H1 (cell line): ENCODE results near the gene MAPKAPK2. TPM values are rescaled to one million over a fixed set of nuclear protein-coding genes. Genes with fewer than 3 reads are reported as not detected.

Experiments used
- CTCF ChIA-PET: fragments of 300-600 bp; sonication (Branson Sonifier 250); formaldehyde crosslinking; loops from one replicate; lab custom pipeline; 2021; ENCODE audit not compliant: partially characterized antibody; lab: Charles Lee
- POLR2A ChIA-PET: fragments of 300-600 bp; sonication (Branson Sonifier 250); formaldehyde crosslinking; loops from one replicate; lab custom pipeline; 2021; ENCODE audit warnings: inconsistent platforms; ENCODE audit not compliant: partially characterized antibody; lab: Charles Lee
- DNase-seq, 2 experiments: peaks; one replicate each; pipeline versions ENCODE4 v3.0.0 to v3.0.0-alpha.2; 2010 to 2022; ENCODE audit warnings: low spot score in 2 of 2, low read depth in 1 of 2, mixed read lengths in 1 of 2
- FAIRE-seq: peaks from 2 replicates; lab custom pipeline; 2011; peaks lifted over from hg19 to GRCh38; lab: Jason Lieb, UNC
- H2AFZ ChIP-seq: 2 replicates; pipeline ENCODE4 v1.8.1; 2012; ENCODE audit warnings: low read length, inconsistent platforms
- H2AK5ac ChIP-seq: 2 replicates; pipeline ENCODE4 v1.6.1; 2013; ENCODE audit warnings: low read depth, low read length
- H2BK120ac ChIP-seq: replicated peaks from 2 replicates; pipeline ENCODE3; 2013; ENCODE audit warnings: low read depth, low read length, inconsistent platforms
- H2BK12ac ChIP-seq: 2 replicates; pipeline ENCODE4 v1.6.1; 2013; ENCODE audit warnings: low read depth, low read length
- H2BK15ac ChIP-seq: 2 replicates; pipeline ENCODE4 v1.6.1; 2013; ENCODE audit warnings: low read length
- H2BK20ac ChIP-seq: 2 replicates; pipeline ENCODE4 v1.6.1; 2013; ENCODE audit warnings: low read length
- H2BK5ac ChIP-seq: 2 replicates; pipeline ENCODE4 v1.6.1; 2013; ENCODE audit warnings: low read depth, low read length
- H3K14ac ChIP-seq: 2 replicates; pipeline ENCODE4 v1.6.1; 2013; ENCODE audit warnings: inconsistent platforms; ENCODE audit not compliant: insufficient read length
- H3K18ac ChIP-seq: 2 replicates; pipeline ENCODE4 v1.6.1; 2013; ENCODE audit warnings: low read length; ENCODE audit errors: extremely low read depth
- H3K23ac ChIP-seq: 2 replicates; pipeline ENCODE4 v1.6.1; 2013; ENCODE audit warnings: inconsistent platforms; ENCODE audit not compliant: insufficient read length
- H3K23me2 ChIP-seq: 2 replicates; pipeline ENCODE4 v1.6.1; 2013; ENCODE audit warnings: low read depth, low read length
- H3K27ac ChIP-seq: 2 replicates; pipeline ENCODE4 v1.6.1; 2011; ENCODE audit warnings: low read depth, low read length, inconsistent platforms
- H3K27me3 ChIP-seq, 4 experiments: replicated peaks in 1 of 4; 1 replicate in 1 of 4; 2 replicates in 3 of 4; pipeline versions ENCODE4 v1.6.1 to v1.8.1; 2011 to 2013; ENCODE audit warnings: low read length in 3 of 4, mild to moderate bottlenecking in 3 of 4, inconsistent platforms in 2 of 4, mixed read lengths in 2 of 4, moderate library complexity in 1 of 4; ENCODE audit not compliant: control insufficient read depth in 3 of 4, insufficient read depth in 3 of 4; ENCODE audit errors: extremely low read depth in 1 of 4
- H3K36me3 ChIP-seq, 4 experiments: 2 replicates each; pipeline versions ENCODE4 v1.6.1 to v1.8.1; 2011 to 2013; ENCODE audit warnings: mild to moderate bottlenecking in 4 of 4, low read length in 3 of 4, moderate library complexity in 2 of 4, control low read depth in 1 of 4, inconsistent platforms in 1 of 4; ENCODE audit not compliant: insufficient read depth in 4 of 4, control insufficient read depth in 2 of 4
- H3K4ac ChIP-seq: replicated peaks from 2 replicates; pipeline ENCODE3; 2013; ENCODE audit warnings: low read length, low read depth, mixed read lengths, inconsistent platforms; ENCODE audit not compliant: insufficient read length
- H3K4me1 ChIP-seq, 4 experiments: replicated peaks in 1 of 4; 1 replicate in 1 of 4; 2 replicates in 3 of 4; pipeline versions ENCODE4 v1.6.1 to v1.8.1; 2011 to 2013; ENCODE audit warnings: low read length in 3 of 4, inconsistent platforms in 2 of 4, mixed read lengths in 1 of 4; ENCODE audit not compliant: insufficient read depth in 4 of 4, control insufficient read depth in 3 of 4
- H3K4me2 ChIP-seq, 2 experiments: 2 replicates each; pipeline versions ENCODE4 v1.6.1 to v1.8.1; 2011 to 2013; ENCODE audit warnings: low read depth in 2 of 2, low read length in 2 of 2, control low read depth in 1 of 2, inconsistent platforms in 1 of 2, mild to moderate bottlenecking in 1 of 2; ENCODE audit not compliant: insufficient read depth in 1 of 2
- H3K4me3 ChIP-seq, 4 experiments: fragments of 200-600, 300-600 bp in 1 of 4; sonication (generic), shearing (Covaris generic), sonication (Bioruptor Twin) in 1 of 4; 2 replicates each; pipeline versions ENCODE4 v1.5.1 to v1.8.1; 2011 to 2016; ENCODE audit warnings: low read length in 4 of 4, low read depth in 3 of 4, control low read depth in 2 of 4, inconsistent platforms in 2 of 4, mild to moderate bottlenecking in 2 of 4, mixed read lengths in 1 of 4, moderate library complexity in 1 of 4; ENCODE audit not compliant: insufficient read depth in 2 of 4; ENCODE audit errors: extremely low read depth in 1 of 4
- H3K56ac ChIP-seq: replicated peaks from 2 replicates; pipeline ENCODE3; 2013; ENCODE audit warnings: low read depth, mild to moderate bottlenecking, mixed read lengths, low read length, inconsistent platforms; ENCODE audit not compliant: insufficient read length
- H3K79me1 ChIP-seq: 2 replicates; pipeline ENCODE4 v1.6.1; 2013; ENCODE audit warnings: low read depth, low read length, control low read depth
- H3K79me2 ChIP-seq, 2 experiments: 2 replicates each; pipeline versions ENCODE4 v1.6.1 to v1.8.1; 2012 to 2013; ENCODE audit warnings: low read length in 2 of 2, mild to moderate bottlenecking in 2 of 2, inconsistent platforms in 1 of 2; ENCODE audit not compliant: insufficient read depth in 2 of 2, control insufficient read depth in 1 of 2
- H3K9ac ChIP-seq, 4 experiments: replicated peaks in 1 of 4; 1 replicate in 1 of 4; 2 replicates in 3 of 4; pipeline versions ENCODE4 v1.6.1 to v1.8.1; 2011 to 2013; ENCODE audit warnings: low read depth in 3 of 4, low read length in 3 of 4, control low read depth in 2 of 4, mild to moderate bottlenecking in 2 of 4, moderate library complexity in 2 of 4, inconsistent platforms in 1 of 4; ENCODE audit errors: extremely low read depth in 1 of 4
- H3K9me3 ChIP-seq, 2 experiments: 2 replicates each; pipeline versions ENCODE4 v1.6.1 to v1.8.1; 2012 to 2013; ENCODE audit warnings: mild to moderate bottlenecking in 2 of 2, moderate library complexity in 2 of 2, control low read depth in 1 of 2, inconsistent platforms in 1 of 2, low read depth in 1 of 2, low read length in 1 of 2, mixed read lengths in 1 of 2; ENCODE audit not compliant: insufficient read depth in 2 of 2
- H4K20me1 ChIP-seq, 2 experiments: replicated peaks in 1 of 2; 2 replicates each; pipeline versions ENCODE3 to v1.8.1; 2011 to 2013; ENCODE audit warnings: inconsistent platforms in 2 of 2, low read length in 2 of 2, mild to moderate bottlenecking in 1 of 2; ENCODE audit not compliant: insufficient read depth in 2 of 2, control insufficient read depth in 1 of 2
- H4K5ac ChIP-seq: 2 replicates; pipeline ENCODE4 v1.6.1; 2013; ENCODE audit warnings: low read length, low read depth, mixed read lengths, inconsistent platforms; ENCODE audit not compliant: insufficient read length
- H4K8ac ChIP-seq: 2 replicates; pipeline ENCODE4 v1.8.0; 2013; ENCODE audit warnings: mild to moderate bottlenecking, moderate library complexity, low read length, inconsistent platforms; ENCODE audit not compliant: insufficient read depth; ENCODE audit errors: extremely low read depth
- H4K91ac ChIP-seq: replicated peaks from 2 replicates; pipeline ENCODE3; 2013; ENCODE audit warnings: low read length, mixed read lengths, inconsistent platforms; ENCODE audit not compliant: insufficient read length
- BRCA1 ChIP-seq: IDR thresholded peaks from 2 replicates; pipeline ENCODE4 v1.6.1; 2012; ENCODE audit warnings: low read depth, low read length, improper control_type of control experiment
- FOSL1 ChIP-seq: IDR thresholded peaks from 2 replicates; pipeline ENCODE4 v1.6.1; 2011; ENCODE audit warnings: mild to moderate bottlenecking, low read depth, low read length, moderate library complexity; ENCODE audit not compliant: insufficient read depth
- SIRT6 ChIP-seq: IDR thresholded peaks from one replicate; pipeline ENCODE4 v1.7.1; 2012; ENCODE audit warnings: low read length, inconsistent platforms
- SUZ12 ChIP-seq: fragments of 200-600 bp; sonication (generic); IDR thresholded peaks from 2 replicates; pipeline ENCODE4 v1.6.1; 2012; ENCODE audit warnings: mild to moderate bottlenecking, inconsistent platforms, low read length, moderate library complexity, mixed read lengths
- TEAD4 ChIP-seq: IDR thresholded peaks from 2 replicates; pipeline ENCODE4 v1.6.1; 2012; ENCODE audit warnings: low read depth, low read length, inconsistent platforms, mixed read lengths
- WGBS, 2 experiments: shearing (Covaris generic) in 1 of 2; methylation state at CpG; one replicate each; pipeline versions ENCODE4 v1.1.6 to v1.1.7; 2013 to 2015; ENCODE audit warnings: low lambda C conversion rate in 2 of 2, mixed read lengths in 2 of 2, inconsistent platforms in 1 of 2, low coverage in 1 of 2, missing lambda C conversion rate in 1 of 2; ENCODE audit not compliant: insufficient replicate concordance in 2 of 2, insufficient coverage in 1 of 2, insufficient read length in 1 of 2; ENCODE audit errors: extremely low coverage in 1 of 2, missing lambda C conversion rate in 1 of 2; 5-methylcytosine and 5-hydroxymethylcytosine counted together
- polyA plus RNA-seq, 7 experiments: library from polyadenylated mRNA; depleted of rRNA in 3 of 7; stranded (reverse) in 5 of 7; unstranded in 2 of 7; fragments of >200 nt in 5 of 7; fragments of 200-250 nt in 2 of 7; gene quantifications; 1 replicate in 5 of 7; 2 replicates in 1 of 7; 4 replicates in 1 of 7; pipeline versions ENCODE4 v1.2.1 to v1.2.3, GENCODE V29; 2011 to 2013; ENCODE audit warnings: missing spikeins in 2 of 7, mixed read lengths in 2 of 7
- total RNA-seq: library from RNA; stranded (reverse); fragmentation: NEBNext Ultra II Directional; extraction: Animal tissue kit (Norgen Biotek cat#: 25700); gene quantifications from 2 replicates; pipeline ENCODE4 v1.2.1, GENCODE V29; 2021

The MAPKAPK2 gene
- total and polyA plus RNA-seq, 2 of the 8 experiments (the other 6 are each of a cell fraction or from before 2014, with no cell fraction given), result 27.5 to 44.9 TPM

DNA sequence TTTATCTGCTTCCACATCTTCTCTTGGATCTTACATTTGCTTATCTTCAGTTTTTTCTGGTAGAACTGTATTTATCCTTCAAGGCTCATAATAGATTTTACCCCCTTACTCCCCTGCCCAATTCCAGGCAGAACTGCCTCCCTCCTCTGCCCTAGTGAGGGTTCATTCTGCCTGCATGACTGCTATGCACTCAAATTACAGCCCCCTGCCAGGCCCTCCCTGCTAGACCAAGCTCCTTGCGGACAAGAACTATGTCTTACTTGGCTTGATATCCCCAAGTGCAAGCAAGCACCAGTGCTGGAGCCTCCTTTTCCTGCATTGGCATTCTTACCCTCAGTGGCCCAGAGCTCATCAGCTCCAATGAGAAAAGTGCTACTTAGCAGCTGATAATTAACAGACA, 18.1 kb downstream of the MAPKAPK2 start:
- Histone ChIP-seq H3K27me3 (no peaks in the 10 kb centered on the region), H3K4ac (no peak overlapping the region), H3K56ac (no peak overlapping the region), H3K23ac (no peak overlapping the region), H4K20me1 (peaks cover 21 to 35% of the 10 kb centered on the region in 2 experiments), H2BK15ac (no peak overlapping the region), H3K79me2 (peaks cover 0 to 66% of the 10 kb centered on the region in 2 experiments; a peak in 3 of 4 replicates), H3K14ac (no peak overlapping the region), H3K4me2 (peak overlapping the region; percentile 45 to 50), H2BK5ac (0 out of 2 replicates have a peak overlapping the region, but pooled peaks have one; percentile 56), H3K18ac (no peak overlapping the region), H3K36me3 (no peaks in the 10 kb centered on the region), H3K9ac (no peak overlapping the region), H2BK12ac (0 out of 2 replicates have a peak overlapping the region, but pooled peaks have one; percentile 61), H2BK20ac (no peak overlapping the region), H4K91ac (no peak overlapping the region), H3K79me1 (peaks cover 8% of the 10 kb centered on the region), H4K8ac (no peak overlapping the region), H4K5ac (no peak overlapping the region), H2AFZ (no peak overlapping the region), H3K23me2 (no peaks in the 10 kb centered on the region), H2AK5ac (0 out of 2 replicates have a peak overlapping the region, but pooled peaks have one; percentile 3), H3K4me1 (peaks cover 24 to 52% (median 32%) of the 10 kb centered on the region in 4 experiments), H2BK120ac (no peak overlapping the region), H3K9me3 (no peaks in the 10 kb centered on the region), H3K27ac (no peak overlapping the region), H3K4me3 (no peak overlapping the region)
- TF ChIP-seq BRCA1 (no peak), SUZ12 (no peak), FOSL1 (no peak), TEAD4 (peak; percentile 55; the same call in 1 of the 2 replicates), SIRT6 (no peak)
- FAIRE-seq (no peak), DNase-seq (no peak)
- ChIA-PET CTCF (interaction anchor here (1.0 to 5.2 kb wide), 11 partner anchors 8 to 209 kb away, joined by 3 to 27 read pairs (median 4); no protein-coding TSS in a partner anchor), POLR2A (interaction anchor here (0.9 to 1.4 kb wide), 4 partner anchors 9 to 347 kb away, joined by 3 to 6 read pairs (median 3); no protein-coding TSS in a partner anchor)
- 6% methylated on average over 1 of the region's 1 CpG; no CpG with 5 or more reads in 1 of the 2 experiments for WGBS, 2 experiments
